Karpas-422 (cell line): Measurements from ENCODE around the gene NRXN2. TPM values are rescaled to one million over a fixed set of nuclear protein-coding genes. Genes with fewer than 3 reads are reported as not detected.

ENCODE experiments used
- DNase-seq: peaks from one replicate; pipeline ENCODE4 v3.0.0-alpha.2; 2015
- H2AFZ ChIP-seq: fragments of 200-600 bp; sonication (generic); 2 replicates; pipeline ENCODE4 v1.6.1; 2014; ENCODE audit warnings: antibody characterized with exemption, low read length, mixed read lengths
- H3K27ac ChIP-seq: fragments of 200-600 bp; sonication (generic); 2 replicates; pipeline ENCODE4 v1.5.1; 2014; ENCODE audit warnings: mild to moderate bottlenecking, low read length, moderate library complexity
- H3K27me3 ChIP-seq: fragments of 200-600 bp; sonication (generic); 2 replicates; pipeline ENCODE4 v1.6.1; 2014; ENCODE audit warnings: low read length, mixed read lengths
- H3K36me3 ChIP-seq: fragments of 200-600 bp; sonication (generic); 2 replicates; pipeline ENCODE4 v1.6.1; 2014; ENCODE audit warnings: low read length, mixed read lengths; ENCODE audit not compliant: insufficient read depth
- H3K4me1 ChIP-seq: fragments of 200-600 bp; sonication (generic); 2 replicates; pipeline ENCODE4 v1.6.1; 2014; ENCODE audit warnings: mild to moderate bottlenecking, low read length, mixed read lengths
- H3K4me2 ChIP-seq: fragments of 200-600 bp; sonication (generic); 2 replicates; pipeline ENCODE4 v1.6.1; 2014; ENCODE audit warnings: low read length, low read depth, mild to moderate bottlenecking; ENCODE audit not compliant: poor library complexity, severe bottlenecking
- H3K4me3 ChIP-seq: fragments of 200-600 bp; sonication (generic); 2 replicates; pipeline ENCODE4 v1.5.1; 2014; ENCODE audit warnings: mild to moderate bottlenecking, antibody characterized with exemption, low read length, mixed read lengths
- H3K79me2 ChIP-seq: fragments of 200-600 bp; sonication (generic); 2 replicates; pipeline ENCODE4 v1.6.1; 2014; ENCODE audit warnings: mild to moderate bottlenecking, low read length, mixed read lengths
- H3K9ac ChIP-seq: fragments of 200-600 bp; sonication (generic); 2 replicates; pipeline ENCODE4 v1.6.0; 2014; ENCODE audit warnings: low read length
- H3K9me2 ChIP-seq: fragments of 200-600 bp; sonication (generic), shearing (Covaris generic); replicated peaks from 2 replicates; pipeline ENCODE4 v1.6.0; 2014; ENCODE audit warnings: mild to moderate bottlenecking, low read length, moderate library complexity; ENCODE audit not compliant: insufficient read depth
- H3K9me3 ChIP-seq: fragments of 300-700, 200-600 bp; sonication (generic); 2 replicates; pipeline ENCODE4 v1.6.1; 2014; ENCODE audit warnings: low read length, mixed read lengths
- H4K20me1 ChIP-seq: fragments of 200-600 bp; sonication (generic); 2 replicates; pipeline ENCODE4 v1.6.1; 2014; ENCODE audit warnings: mild to moderate bottlenecking, antibody characterized with exemption, low read length, low read depth; ENCODE audit not compliant: insufficient read depth
- total RNA-seq: library from RNA; depleted of rRNA; stranded (reverse); fragments of >200 nt; shearing (Covaris generic); gene quantifications from 2 replicates; pipeline ENCODE4 v1.2.3, GENCODE V29; 2014; ENCODE audit warnings: low replicate concordance

The NRXN2 gene
- total RNA-seq, 1 experiment from 2014 or later, result not detected

DNA sequence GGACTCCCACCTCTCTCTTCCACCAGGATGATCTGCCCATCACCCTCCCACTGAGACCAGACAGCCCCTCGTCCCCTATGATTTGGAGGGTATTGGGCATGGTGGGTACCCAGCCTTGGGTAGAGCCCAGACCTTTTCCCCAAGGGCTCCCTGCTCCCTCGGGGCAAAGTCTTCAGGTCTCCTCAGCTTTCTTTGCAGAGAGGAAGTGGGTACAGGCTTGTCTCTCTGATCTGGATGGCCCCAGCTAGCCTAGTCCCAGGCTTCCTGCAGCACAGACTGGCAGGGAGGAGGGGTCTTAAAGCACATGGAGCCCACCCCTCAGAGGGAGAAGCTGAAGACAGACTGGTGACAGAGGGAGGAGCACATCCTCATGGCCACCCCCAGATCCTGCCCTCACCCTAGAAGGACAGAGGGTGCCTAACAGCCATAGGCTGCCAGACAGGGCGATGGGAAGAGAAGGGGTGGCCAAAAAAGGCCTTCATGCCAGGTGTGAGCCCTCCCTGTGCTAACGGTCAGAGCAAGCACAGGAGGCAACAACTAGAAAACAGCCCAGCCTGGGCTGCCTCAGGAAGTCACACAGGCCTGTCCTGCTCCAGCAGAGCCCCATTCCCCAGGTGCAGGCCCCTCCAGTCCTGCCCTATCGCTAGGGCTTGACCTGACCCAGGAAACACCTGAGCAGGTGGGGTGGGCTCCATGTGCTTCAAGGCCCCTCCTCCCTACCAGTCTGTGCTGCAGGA is 101.5 kb downstream of the NRXN2 start:
- 0 out of 2 replicates have a peak, but pooled peaks cover 5% of the 10 kb centered on the region for H4K20me1 ChIP-seq
- H3K9ac ChIP-seq, result no peak overlapping the region
- no peak overlapping the region for H2AFZ ChIP-seq
- H3K27me3 ChIP-seq, result no peaks in the 10 kb centered on the region
- peaks cover 28% of the 10 kb centered on the region for H3K4me1 ChIP-seq
- H3K4me2 ChIP-seq, result no peak overlapping the region
- peak; percentile 49 for DNase-seq
- no peaks in the 10 kb centered on the region for H3K9me2 ChIP-seq
- no peaks in the 10 kb centered on the region for H3K9me3 ChIP-seq
- no peak overlapping the region for H3K4me3 ChIP-seq
- H3K79me2 ChIP-seq, result no peaks in the 10 kb centered on the region
- no peak overlapping the region for H3K27ac ChIP-seq
- H3K36me3 ChIP-seq, result no peaks in the 10 kb centered on the region

DNA sequence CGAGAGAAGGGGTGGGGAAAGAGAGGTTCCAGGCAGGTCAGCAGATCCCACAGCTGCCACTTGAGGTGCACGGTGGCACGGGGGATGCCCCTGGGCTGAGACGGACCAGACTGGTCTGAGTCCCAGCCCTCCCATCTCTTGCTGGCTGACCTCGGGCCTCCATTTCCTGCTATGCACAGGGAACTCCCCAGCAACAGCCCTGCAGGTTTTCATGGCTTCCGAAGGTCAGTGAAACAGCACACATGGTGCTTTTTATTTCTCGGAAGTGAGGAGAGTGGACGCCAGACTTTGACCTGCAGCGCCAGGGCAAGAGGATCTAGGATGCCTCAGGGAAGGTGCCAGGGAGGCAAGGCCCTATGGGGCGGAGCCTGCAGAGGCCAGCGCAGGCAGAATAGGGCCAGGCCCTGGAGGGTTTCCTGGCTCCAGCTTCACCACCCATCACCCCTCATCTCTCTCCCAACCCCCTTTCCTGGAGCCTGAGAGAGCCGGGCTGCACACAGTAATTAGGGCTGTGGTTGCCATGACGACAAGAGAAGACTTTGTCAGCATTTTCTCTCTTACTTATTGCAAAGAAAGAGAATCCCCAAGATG is 102.5 kb downstream of the NRXN2 start:
- Histone ChIP-seq H3K27ac (no peak overlapping the region), H3K79me2 (no peaks in the 10 kb centered on the region), H3K27me3 (no peaks in the 10 kb centered on the region), H3K9me2 (no peaks in the 10 kb centered on the region), H3K9ac (no peak overlapping the region), H2AFZ (no peak overlapping the region), H3K36me3 (no peaks in the 10 kb centered on the region), H3K4me3 (no peak overlapping the region), H3K4me2 (no peak overlapping the region), H3K9me3 (no peaks in the 10 kb centered on the region), H3K4me1 (peaks cover 28% of the 10 kb centered on the region), H4K20me1 (0 out of 2 replicates have a peak, but pooled peaks cover 5% of the 10 kb centered on the region)
- no peak for DNase-seq

DNA sequence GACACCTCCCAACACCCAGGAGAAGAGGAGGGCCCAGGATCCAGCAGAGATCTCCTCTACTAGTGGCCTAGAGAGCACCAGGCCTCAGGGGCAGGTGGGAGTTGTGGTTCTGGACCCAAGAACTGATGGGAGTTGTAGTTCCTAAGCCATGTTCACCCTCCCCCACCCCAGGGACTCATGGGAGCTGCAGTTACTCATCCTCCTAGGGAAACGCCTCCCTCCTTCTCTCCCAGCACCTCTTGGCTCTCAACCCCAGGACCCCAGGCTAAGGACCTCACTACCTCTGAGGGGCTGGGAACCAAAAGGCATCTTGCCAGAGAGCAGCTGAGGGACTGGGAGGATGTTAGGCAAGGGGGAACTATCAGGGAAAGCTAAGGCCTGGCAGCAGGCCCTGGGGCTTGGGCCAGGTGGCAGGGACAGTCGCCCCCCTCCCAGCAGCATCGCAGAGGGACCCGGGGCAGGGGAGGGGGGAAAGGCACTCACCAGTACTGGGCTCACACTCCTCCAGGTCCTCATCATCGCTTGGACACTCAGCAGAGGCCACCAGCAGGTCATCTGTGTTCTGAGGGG is 103.1 kb downstream of the NRXN2 start:
- peaks cover 23% of the 10 kb centered on the region for H3K4me1 ChIP-seq
- no peaks in the 10 kb centered on the region for H3K9me3 ChIP-seq
- no peak overlapping the region for H3K4me3 ChIP-seq
- H3K27me3 ChIP-seq, result no peaks in the 10 kb centered on the region
- peak overlapping the region; percentile 21 for H3K4me2 ChIP-seq
- no peaks in the 10 kb centered on the region for H3K79me2 ChIP-seq
- H3K9ac ChIP-seq, result peak overlapping the region; percentile 53
- no peaks in the 10 kb centered on the region for H4K20me1 ChIP-seq
- H3K27ac ChIP-seq, result no peak overlapping the region
- DNase-seq, result peak; percentile 77
- no peaks in the 10 kb centered on the region for H3K9me2 ChIP-seq
- no peaks in the 10 kb centered on the region for H3K36me3 ChIP-seq
- peak overlapping the region; percentile 81; the same call in 1 of the 2 replicates for H2AFZ ChIP-seq

DNA sequence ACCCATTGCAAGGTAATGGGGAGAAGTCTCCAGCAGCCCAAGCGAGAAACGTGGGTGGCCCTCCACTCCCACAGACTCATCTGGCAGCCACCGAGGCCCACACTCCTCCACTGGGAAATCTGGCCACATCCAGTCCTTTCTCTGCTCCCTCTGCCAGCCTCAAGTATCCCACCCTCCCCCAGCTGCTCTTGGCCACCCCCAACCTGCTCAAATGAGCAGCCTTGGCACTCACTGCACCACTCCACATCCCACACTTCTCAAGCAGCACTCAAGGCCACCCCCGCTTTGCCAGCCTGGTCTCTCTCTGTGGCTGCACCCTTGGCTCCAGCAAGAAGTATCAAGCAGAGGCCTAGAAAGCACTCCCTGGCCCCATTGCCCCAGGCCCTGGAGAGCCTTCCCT is 103.8 kb downstream of the NRXN2 start:
- Histone ChIP-seq H3K9ac (peak overlapping the region; percentile 53), H3K4me1 (peaks cover 19% of the 10 kb centered on the region), H3K9me3 (no peaks in the 10 kb centered on the region), H3K27ac (no peak overlapping the region), H3K4me2 (peak overlapping the region; percentile 21), H3K79me2 (no peaks in the 10 kb centered on the region), H3K9me2 (no peaks in the 10 kb centered on the region), H2AFZ (peak overlapping the region; percentile 81; the same call in 1 of the 2 replicates), H4K20me1 (no peaks in the 10 kb centered on the region), H3K4me3 (no peak overlapping the region), H3K27me3 (no peaks in the 10 kb centered on the region), H3K36me3 (no peaks in the 10 kb centered on the region)
- no peak for DNase-seq

DNA sequence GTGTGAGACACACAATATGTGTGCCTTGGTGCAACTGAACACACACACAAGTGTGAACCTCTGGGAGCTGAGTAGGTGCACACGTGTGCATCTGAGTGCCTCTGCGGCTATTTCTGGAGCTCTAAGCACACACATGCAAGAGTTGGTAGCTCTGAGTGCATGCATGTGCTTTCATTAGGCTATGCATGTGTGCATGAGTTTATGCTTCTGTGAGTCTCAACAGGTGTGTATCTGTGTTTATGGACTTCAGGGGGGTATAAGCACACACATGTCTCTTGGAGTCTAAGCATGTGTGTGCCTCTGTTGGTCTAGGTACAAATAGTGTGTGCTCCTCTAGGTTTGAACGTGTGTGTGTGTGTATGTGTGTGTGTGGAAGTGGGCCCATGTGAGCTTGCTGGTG is 106.2 kb downstream of the NRXN2 start:
- Histone ChIP-seq H3K9me3 (no peaks in the 10 kb centered on the region), H3K4me2 (no peak overlapping the region), H2AFZ (no peak overlapping the region), H3K4me1 (peaks cover 18% of the 10 kb centered on the region), H3K27me3 (no peaks in the 10 kb centered on the region), H4K20me1 (no peaks in the 10 kb centered on the region), H3K79me2 (no peaks in the 10 kb centered on the region), H3K36me3 (no peaks in the 10 kb centered on the region), H3K9ac (no peak overlapping the region), H3K4me3 (no peak overlapping the region), H3K9me2 (no peaks in the 10 kb centered on the region), H3K27ac (no peak overlapping the region)
- DNase-seq, result no peak

DNA sequence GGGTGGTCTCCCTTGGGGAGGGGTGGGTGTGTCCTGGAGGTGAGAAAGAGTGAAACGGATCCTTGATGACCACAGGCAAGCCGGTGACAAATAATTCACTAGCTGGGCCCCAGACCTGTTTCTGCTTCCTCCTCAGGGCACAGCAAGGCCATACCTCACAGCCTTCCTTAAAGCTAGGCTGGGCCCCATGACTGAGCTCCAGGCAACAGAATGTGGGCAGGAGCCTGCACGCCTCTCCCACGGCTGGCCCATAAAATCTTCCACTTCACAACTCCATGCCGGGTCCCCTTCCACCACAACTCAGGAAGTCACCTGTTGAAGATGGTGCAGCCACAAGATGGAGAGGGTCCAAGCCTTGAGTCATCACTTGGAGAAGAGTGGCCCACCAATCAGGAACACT is 108.1 kb downstream of the NRXN2 start:
- H3K4me1 ChIP-seq, result peaks cover 6% of the 10 kb centered on the region
- H3K27me3 ChIP-seq, result no peaks in the 10 kb centered on the region
- DNase-seq, result no peak
- no peak overlapping the region for H2AFZ ChIP-seq
- no peak overlapping the region for H3K4me2 ChIP-seq
- H3K27ac ChIP-seq, result no peak overlapping the region
- H3K9me3 ChIP-seq, result no peaks in the 10 kb centered on the region
- no peak overlapping the region for H3K9ac ChIP-seq
- no peaks in the 10 kb centered on the region for H3K9me2 ChIP-seq
- H3K36me3 ChIP-seq, result no peaks in the 10 kb centered on the region
- no peaks in the 10 kb centered on the region for H4K20me1 ChIP-seq
- H3K79me2 ChIP-seq, result no peaks in the 10 kb centered on the region
- H3K4me3 ChIP-seq, result no peak overlapping the region

DNA sequence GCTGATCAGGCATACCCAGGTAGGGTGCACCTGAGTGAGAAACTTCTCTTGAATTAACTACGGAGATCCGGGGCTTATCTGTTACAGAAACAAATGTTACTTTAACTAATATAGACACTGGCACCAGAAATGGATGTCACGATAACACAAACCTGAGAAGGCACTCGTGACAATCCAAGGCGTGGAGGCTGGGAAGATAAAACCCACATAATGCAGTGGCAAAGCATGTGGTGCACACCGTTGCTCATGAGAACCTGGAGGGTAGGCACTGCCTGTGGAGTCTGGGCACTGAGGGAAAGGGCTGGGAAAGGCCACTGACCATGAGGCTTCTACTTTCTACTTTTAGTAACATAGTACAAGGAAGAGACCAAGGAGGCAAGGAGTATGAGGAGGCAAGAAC is 109.3 kb downstream of the NRXN2 start:
- Histone ChIP-seq H3K4me2 (no peak overlapping the region), H3K27me3 (no peaks in the 10 kb centered on the region), H3K9me3 (no peaks in the 10 kb centered on the region), H3K4me1 (no peaks in the 10 kb centered on the region), H3K79me2 (no peaks in the 10 kb centered on the region), H3K27ac (no peak overlapping the region), H3K4me3 (no peak overlapping the region), H3K9me2 (no peaks in the 10 kb centered on the region), H3K9ac (no peak overlapping the region), H4K20me1 (no peaks in the 10 kb centered on the region), H2AFZ (no peak overlapping the region), H3K36me3 (no peaks in the 10 kb centered on the region)
- DNase-seq, result no peak

DNA sequence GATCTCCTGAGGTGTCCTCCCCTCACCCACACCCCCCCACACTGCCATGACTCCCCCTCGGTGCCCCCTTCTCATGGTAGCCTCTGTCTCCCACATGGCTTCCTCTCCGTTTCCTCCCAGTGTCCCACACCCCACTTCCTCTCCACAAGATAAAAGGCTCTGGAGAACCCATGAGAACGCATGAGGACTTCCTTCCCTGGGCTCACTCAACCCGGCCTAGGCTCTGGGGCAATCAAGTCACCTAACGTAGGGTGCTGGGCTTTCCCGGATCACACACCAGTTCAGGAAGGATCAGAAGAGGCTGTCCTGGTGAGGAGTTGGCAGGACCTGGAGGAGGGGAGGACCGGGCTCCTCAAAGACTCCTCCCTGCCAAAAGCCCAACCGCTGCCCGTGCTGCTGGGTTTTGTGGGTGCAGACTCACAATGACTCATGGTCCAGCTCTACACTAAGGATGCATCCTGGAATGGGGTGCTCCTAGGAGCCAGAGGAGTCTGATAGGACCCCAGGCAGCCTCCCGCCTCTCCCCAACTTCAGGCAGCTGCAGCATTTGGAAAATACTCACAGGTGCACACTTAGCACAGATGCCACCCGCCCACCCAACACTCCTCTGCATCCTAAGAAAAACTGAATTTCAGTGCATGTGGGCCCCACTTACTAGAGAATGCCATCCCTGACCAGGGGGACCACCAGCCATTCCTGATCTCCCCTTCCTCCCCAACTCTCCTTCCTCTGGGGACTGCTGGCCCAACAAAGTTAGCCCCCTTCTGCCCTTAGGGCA is 110.9 kb downstream of the NRXN2 start:
- Histone ChIP-seq H2AFZ (no peak overlapping the region), H3K9me2 (no peaks in the 10 kb centered on the region), H3K27ac (no peak overlapping the region), H3K9ac (no peak overlapping the region), H3K9me3 (no peaks in the 10 kb centered on the region), H3K4me2 (no peak overlapping the region), H3K27me3 (no peaks in the 10 kb centered on the region), H3K36me3 (no peaks in the 10 kb centered on the region), H3K4me3 (no peak overlapping the region), H3K4me1 (no peaks in the 10 kb centered on the region), H4K20me1 (no peaks in the 10 kb centered on the region), H3K79me2 (no peaks in the 10 kb centered on the region)
- DNase-seq, result no peak
